NOMO-1 treated with DMSO at 0.1 percent for 48 hours (cell line): ENCODE data around the gene INPP4B.

Experiments
- DNase-seq: peaks from one replicate; lab custom pipeline; 2025; ENCODE audit not compliant: unreplicated experiment; lab: John Stamatoyannopoulos, UW

INPP4B gene

GRCh38 chr4:142583708-142584107, 262.4 kb downstream of the INPP4B start:
- no peak for DNase-seq

GRCh38 chr4:142582340-142582739, 263.8 kb downstream of the INPP4B start:
- no peak for DNase-seq

GRCh38 chr4:142581881-142582280, 264.2 kb downstream of the INPP4B start:
- no peak for DNase-seq

- DNase-seq, result no peak
These were observed 266.7 kb downstream of the INPP4B start for GRCh38 chr4:142579443-142579842.

- no peak for DNase-seq
These were observed 271.8 kb downstream of the INPP4B start for GRCh38 chr4:142574306-142574705.

GRCh38 chr4:142572071-142572470, 274.0 kb downstream of the INPP4B start:
- DNase-seq, result no peak

GRCh38 chr4:142567620-142568451, 278.3 kb downstream of the INPP4B start:
- DNase-seq, result no peak

- no peak for DNase-seq
These were observed 278.9 kb downstream of the INPP4B start for GRCh38 chr4:142567199-142567598.

GRCh38 chr4:142566777-142567176, 279.3 kb downstream of the INPP4B start:
- no peak for DNase-seq

GRCh38 chr4:142566243-142566642, 279.9 kb downstream of the INPP4B start:
- no peak for DNase-seq

GRCh38 chr4:142565771-142566170, 280.3 kb downstream of the INPP4B start:
- DNase-seq, result no peak

- DNase-seq, result no peak
These were observed 282.3 kb downstream of the INPP4B start for GRCh38 chr4:142563682-142564291.

- DNase-seq, result no peak
These were observed 286.1 kb downstream of the INPP4B start for GRCh38 chr4:142559986-142560385.

GRCh38 chr4:142558851-142559250, 287.2 kb downstream of the INPP4B start:
- DNase-seq, result no peak

GRCh38 chr4:142557239-142557801, 288.8 kb downstream of the INPP4B start:
- no peak for DNase-seq

- DNase-seq, result no peak
These were observed 289.4 kb downstream of the INPP4B start for GRCh38 chr4:142556570-142557238.

GRCh38 chr4:142556048-142556447, 290.1 kb downstream of the INPP4B start:
- no peak for DNase-seq

- no peak for DNase-seq
These were observed 291.7 kb downstream of the INPP4B start for GRCh38 chr4:142554412-142554811.

GRCh38 chr4:142551517-142552305, 294.4 kb downstream of the INPP4B start:
- no peak for DNase-seq

- DNase-seq, result no peak
These were observed 295.1 kb downstream of the INPP4B start for GRCh38 chr4:142550965-142551364.
